ENCODE results near the gene CPA1. TPM values are rescaled to one million over a fixed set of nuclear protein-coding genes. Genes with fewer than 3 reads are reported as not detected.

CPA1 gene
- total and polyA plus RNA-seq, 8 donors, result 0.34 to 1.5 (median 0.88) TPM; not detected in 1

- intact Hi-C loops (cut with DNase I), result no loop called here
Observed at GRCh38 chr7:130436253-130436652, 56.0 kb downstream of the CPA1 start.

More at GRCh38 chr7:130436253-130436652, 56.0 kb downstream of the CPA1 start:
- H3K36me3 ChIP-seq, result no peaks in the 10 kb centered on the region
- H3K9me3 ChIP-seq, result no peaks in the 10 kb centered on the region
- H3K27me3 ChIP-seq, result no peaks in the 10 kb centered on the region
- H3K27ac ChIP-seq, result no peak overlapping the region
- DNase-seq (no peak), ATAC-seq (no peak)
- TF ChIP-seq CTCF (IDR thresholded peaks at IDR 0.05), result no peak
- H3K4me3 ChIP-seq, result no peak overlapping the region
- H3K4me1 ChIP-seq, result peaks cover 4 to 32% of the 10 kb centered on the region in 2 donors

Other genes starting within 250 kb of the CPA1 start
- 10 to 100 TPM; 19.7 to 23.5 TPM for gene TMEM209, start 175.1 kb upstream of the CPA1 start, total RNA-seq
- gene TMEM209, start 175.1 kb upstream of the CPA1 start, polyA plus RNA-seq (ENCODE audit: insufficient read length in 6 of 6), result 10 to 100 TPM; 18.8 to 21.5 (median 20.3) TPM
- not detected for gene SSMEM1, start 172.6 kb upstream of the CPA1 start, total RNA-seq
- gene SSMEM1, start 172.6 kb upstream of the CPA1 start, polyA plus RNA-seq (ENCODE audit: insufficient read length in 6 of 6), result under 1 TPM in 1 of 6 donors, not detected in 5; 0.18 TPM
- gene CPA2, start 113.6 kb upstream of the CPA1 start, total RNA-seq, result not detected
- under 1 TPM; 0.20 to 0.57 (median 0.33) TPM for gene CPA2, start 113.6 kb upstream of the CPA1 start, polyA plus RNA-seq (ENCODE audit: insufficient read length in 6 of 6)
- gene CPA4, start 87.3 kb upstream of the CPA1 start, total RNA-seq, result 1 to 10 TPM in 1 of 2 donors, under 1 TPM in 1; 0.20 to 1.5 TPM
- gene CPA4, start 87.3 kb upstream of the CPA1 start, polyA plus RNA-seq (ENCODE audit: insufficient read length in 6 of 6), result under 1 TPM; 0.39 to 0.68 (median 0.56) TPM
- gene CPA5, start 35.7 kb upstream of the CPA1 start, total RNA-seq, result not detected
- under 1 TPM; 0.13 to 0.96 (median 0.65) TPM for gene CPA5, start 35.7 kb upstream of the CPA1 start, polyA plus RNA-seq (ENCODE audit: insufficient read length in 6 of 6)
- 10 to 100 TPM; 12.4 to 16.0 TPM for gene CEP41, start 60.5 kb downstream of the CPA1 start, total RNA-seq
- 10 to 100 TPM; 28.2 to 34.2 (median 30.0) TPM for gene CEP41, start 60.5 kb downstream of the CPA1 start, polyA plus RNA-seq (ENCODE audit: insufficient read length in 6 of 6)
- 100 to 1,000 TPM; 101 to 104 TPM for gene MEST, start 111.6 kb downstream of the CPA1 start, total RNA-seq
- 100 to 1,000 TPM; 359 to 451 (median 410) TPM for gene MEST, start 111.6 kb downstream of the CPA1 start, polyA plus RNA-seq (ENCODE audit: insufficient read length in 6 of 6)